Measurements from ENCODE around the gene STRIP1.

DNA sequence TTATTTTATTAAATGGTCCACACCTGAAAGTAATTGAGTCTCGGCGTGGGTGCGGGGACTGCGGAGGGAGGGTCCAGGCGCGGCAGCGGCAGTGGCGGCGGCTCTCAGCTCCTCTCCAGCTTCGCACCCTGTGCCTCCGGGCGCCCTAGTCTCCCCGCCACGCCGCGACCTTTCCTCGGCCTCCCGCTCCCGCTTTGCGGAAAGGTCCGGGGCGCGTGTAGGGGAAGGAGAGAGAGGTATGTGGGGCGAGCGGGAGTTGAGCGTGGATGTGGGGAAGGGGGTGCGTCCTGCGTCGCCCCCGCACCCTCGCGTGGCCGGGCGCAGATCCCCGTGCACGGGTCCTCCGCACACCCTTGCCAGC lies 49.4 kb downstream of the STRIP1 start:
- TF ChIP-seq, protein P1, sequence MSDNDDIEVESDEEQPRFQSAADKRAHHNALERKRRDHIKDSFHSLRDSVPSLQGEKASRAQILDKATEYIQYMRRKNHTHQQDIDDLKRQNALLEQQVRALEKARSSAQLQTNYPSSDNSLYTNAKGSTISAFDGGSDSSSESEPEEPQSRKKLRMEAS (IDR thresholded peaks at IDR 0.05; ENCODE audit: low read depth, low read length): no peak
- no peak for TF ChIP-seq CTCF (IDR thresholded peaks at IDR 0.05 in 2 of 3, conservative IDR thresholded peaks at IDR 0.05 in 1 of 3; ENCODE audit: control insufficient read depth in 2 of 3, extremely low read depth in 1 of 3, insufficient read depth in 1 of 3, low read depth in 3 of 3, low read length in 3 of 3)
- TF ChIP-seq, protein P2, sequence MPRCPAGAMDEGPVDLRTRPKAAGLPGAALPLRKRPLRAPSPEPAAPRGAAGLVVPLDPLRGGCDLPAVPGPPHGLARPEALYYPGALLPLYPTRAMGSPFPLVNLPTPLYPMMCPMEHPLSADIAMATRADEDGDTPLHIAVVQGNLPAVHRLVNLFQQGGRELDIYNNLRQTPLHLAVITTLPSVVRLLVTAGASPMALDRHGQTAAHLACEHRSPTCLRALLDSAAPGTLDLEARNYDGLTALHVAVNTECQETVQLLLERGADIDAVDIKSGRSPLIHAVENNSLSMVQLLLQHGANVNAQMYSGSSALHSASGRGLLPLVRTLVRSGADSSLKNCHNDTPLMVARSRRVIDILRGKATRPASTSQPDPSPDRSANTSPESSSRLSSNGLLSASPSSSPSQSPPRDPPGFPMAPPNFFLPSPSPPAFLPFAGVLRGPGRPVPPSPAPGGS (IDR thresholded peaks at IDR 0.05; ENCODE audit: borderline replicate concordance, insufficient read depth, low read depth, low read length, poor library complexity, severe bottlenecking): no peak
- no peak for TF ChIP-seq TCF7 (IDR thresholded peaks at IDR 0.05; ENCODE audit: borderline replicate concordance)
- TF ChIP-seq SIX5 (IDR thresholded peaks at IDR 0.05; ENCODE audit: low read depth, low read length, severe bottlenecking): no peak
- TF ChIP-seq SIN3A (IDR thresholded peaks at IDR 0.05; ENCODE audit: low read depth, low read length): no peak
- TF ChIP-seq CREB1 (IDR thresholded peaks at IDR 0.05; ENCODE audit: low read depth): no peak
- TF ChIP-seq, protein P3, sequence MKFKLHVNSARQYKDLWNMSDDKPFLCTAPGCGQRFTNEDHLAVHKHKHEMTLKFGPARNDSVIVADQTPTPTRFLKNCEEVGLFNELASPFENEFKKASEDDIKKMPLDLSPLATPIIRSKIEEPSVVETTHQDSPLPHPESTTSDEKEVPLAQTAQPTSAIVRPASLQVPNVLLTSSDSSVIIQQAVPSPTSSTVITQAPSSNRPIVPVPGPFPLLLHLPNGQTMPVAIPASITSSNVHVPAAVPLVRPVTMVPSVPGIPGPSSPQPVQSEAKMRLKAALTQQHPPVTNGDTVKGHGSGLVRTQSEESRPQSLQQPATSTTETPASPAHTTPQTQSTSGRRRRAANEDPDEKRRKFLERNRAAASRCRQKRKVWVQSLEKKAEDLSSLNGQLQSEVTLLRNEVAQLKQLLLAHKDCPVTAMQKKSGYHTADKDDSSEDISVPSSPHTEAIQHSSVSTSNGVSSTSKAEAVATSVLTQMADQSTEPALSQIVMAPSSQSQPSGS (IDR thresholded peaks at IDR 0.05; ENCODE audit: low read length): no peak
- TF ChIP-seq GABPA (IDR thresholded peaks at IDR 0.05; ENCODE audit: low read depth): no peak
- no peak for TF ChIP-seq TAF1 (IDR thresholded peaks at IDR 0.05; ENCODE audit: borderline replicate concordance, low read depth, low read length)
- no peak for TF ChIP-seq E2F4 (IDR thresholded peaks at IDR 0.05; ENCODE audit: low read depth, low read length)
- TF ChIP-seq, protein P4, sequence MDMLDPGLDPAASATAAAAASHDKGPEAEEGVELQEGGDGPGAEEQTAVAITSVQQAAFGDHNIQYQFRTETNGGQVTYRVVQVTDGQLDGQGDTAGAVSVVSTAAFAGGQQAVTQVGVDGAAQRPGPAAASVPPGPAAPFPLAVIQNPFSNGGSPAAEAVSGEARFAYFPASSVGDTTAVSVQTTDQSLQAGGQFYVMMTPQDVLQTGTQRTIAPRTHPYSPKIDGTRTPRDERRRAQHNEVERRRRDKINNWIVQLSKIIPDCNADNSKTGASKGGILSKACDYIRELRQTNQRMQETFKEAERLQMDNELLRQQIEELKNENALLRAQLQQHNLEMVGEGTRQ (IDR thresholded peaks at IDR 0.05; ENCODE audit: borderline replicate concordance, low read depth, low read length): no peak
- TF ChIP-seq SP1 (IDR thresholded peaks at IDR 0.05; ENCODE audit: low read depth, low read length): no peak
